Posterior cingulate gyrus (tissue), 11 donors: ENCODE results near the gene GPSM3.
"Not testable (repeated sequence)": the region's sequence is repeated elsewhere in the genome, so short reads cannot be mapped to it uniquely, and the experiment has no call there.

ENCODE experiments used
- DNase-seq, 10 donors: peaks; one replicate each; pipeline versions ENCODE4 v3.0.0 to v3.0.0-alpha.2; 2020 to 2021; ENCODE audit warnings: mixed read lengths in 3 of 10
- intact Hi-C: fragments of 100-400 bp; cut with DNase I; formaldehyde crosslinking; loops from one replicate; pipeline ENCODE4 v1.15.1; 2023

The GPSM3 gene

GRCh38 chr6:32189069-32189741 lies 3.2 kb downstream of the GPSM3 start:
- intact Hi-C loops, result no loop called here
- DNase-seq, result peak in 2 of 10 donors; percentile 70 to 71

- intact Hi-C loops, result no loop called here
- DNase-seq, result peak in 1 of 10 donors; percentile 43
Observed at GRCh38 chr6:32188381-32189068, 3.9 kb downstream of the GPSM3 start.

- DNase-seq, result peak in 2 of 10 donors; percentile 43 to 55
- intact Hi-C loops, result not testable (repeated sequence)
Observed at GRCh38 chr6:32187725-32188380, 4.6 kb downstream of the GPSM3 start.

GRCh38 chr6:32187009-32187709 lies 5.3 kb downstream of the GPSM3 start:
- intact Hi-C loops, result no loop called here

GRCh38 chr6:32186151-32186840 lies 6.1 kb downstream of the GPSM3 start:
- intact Hi-C loops, result not testable (repeated sequence)
- peak in 1 of 10 donors; percentile 17 for DNase-seq

More at GRCh38 chr6:32187009-32187709, 5.3 kb downstream of the GPSM3 start:
- DNase-seq, result peak in 2 of 10 donors; percentile 21 to 30

- peak in 2 of 10 donors; percentile 38 to 70 for DNase-seq
Observed at GRCh38 chr6:32185681-32186131, 6.7 kb downstream of the GPSM3 start.

GRCh38 chr6:32184084-32184640 lies 8.3 kb downstream of the GPSM3 start, which contains the start of gene AGER:
TSS of gene AGER (minus strand) at chr6:32184253. CDS start at chr6:32184222, 31 bp downstream.
- DNase-seq, result peak in 2 of 10 donors; percentile 73 to 82
- intact Hi-C loops, result no loop called here

More at GRCh38 chr6:32185681-32186131, 6.7 kb downstream of the GPSM3 start:
- intact Hi-C loops, result not testable (repeated sequence)

GRCh38 chr6:32183483-32184083 lies 8.9 kb downstream of the GPSM3 start:
- DNase-seq, result peak in 3 of 10 donors; percentile 24 to 36 (median 31)
- intact Hi-C loops, result no loop called here

GRCh38 chr6:32183030-32183429 lies 9.4 kb downstream of the GPSM3 start:
- intact Hi-C loops, result no loop called here
- DNase-seq, result peak in 2 of 10 donors; percentile 28 to 30

- intact Hi-C loops, result no loop called here
- DNase-seq, result peak in 3 of 10 donors; percentile 40 to 67 (median 47)
Observed at GRCh38 chr6:32182555-32182981, 9.9 kb downstream of the GPSM3 start.

GRCh38 chr6:32181915-32182529 lies 10.4 kb downstream of the GPSM3 start:
- intact Hi-C loops, result no loop called here
- peak in 2 of 10 donors; percentile 33 to 57 for DNase-seq

- DNase-seq, result peak in 3 of 10 donors; percentile 35 to 61 (median 45)
- intact Hi-C loops, result no loop called here
Observed at GRCh38 chr6:32181148-32181702, 11.2 kb downstream of the GPSM3 start.

- peak in 3 of 10 donors; percentile 29 to 52 (median 33) for DNase-seq
- intact Hi-C loops, result loop anchor here (5.0 kb wide), 1 partner anchor 48 kb away; the partner anchor contains the start of gene FKBPL
Observed at GRCh38 chr6:32179766-32180405, 12.6 kb downstream of the GPSM3 start.

GRCh38 chr6:32178547-32179440 lies 13.6 kb downstream of the GPSM3 start:
- DNase-seq, result peak in 1 of 10 donors; percentile 17
- intact Hi-C loops, result loop anchor here (5.0 kb wide), 1 partner anchor 46 kb away; the partner anchor contains the start of gene FKBPL

GRCh38 chr6:32177788-32178546 lies 14.5 kb downstream of the GPSM3 start, which contains the start of gene RNF5:
TSS of gene RNF5 (plus strand) at chr6:32178405. CDS start at chr6:32178512, 107 bp downstream.
- intact Hi-C loops, result loop anchor here (2.0 to 5.0 kb wide), 2 partner anchors 17 to 46 kb away; partner anchors contain the start of gene FKBPL
- DNase-seq, result peak; percentile 86 to 99 (median 94)
